GM21423 (cell line): ENCODE results near the gene TMCC1.
"Not testable (repeated sequence)": the region's sequence is repeated elsewhere in the genome, so short reads cannot be mapped to it uniquely, and the experiment has no call there.

ENCODE experiments used
- ATAC-seq: cut with Tn5 transposase; IDR thresholded peaks from one replicate; pipeline ENCODE4 v1.9.1; 2021; ENCODE audit warnings: mild to moderate bottlenecking, moderate library complexity; ENCODE audit not compliant: unreplicated experiment

TMCC1 gene

DNA sequence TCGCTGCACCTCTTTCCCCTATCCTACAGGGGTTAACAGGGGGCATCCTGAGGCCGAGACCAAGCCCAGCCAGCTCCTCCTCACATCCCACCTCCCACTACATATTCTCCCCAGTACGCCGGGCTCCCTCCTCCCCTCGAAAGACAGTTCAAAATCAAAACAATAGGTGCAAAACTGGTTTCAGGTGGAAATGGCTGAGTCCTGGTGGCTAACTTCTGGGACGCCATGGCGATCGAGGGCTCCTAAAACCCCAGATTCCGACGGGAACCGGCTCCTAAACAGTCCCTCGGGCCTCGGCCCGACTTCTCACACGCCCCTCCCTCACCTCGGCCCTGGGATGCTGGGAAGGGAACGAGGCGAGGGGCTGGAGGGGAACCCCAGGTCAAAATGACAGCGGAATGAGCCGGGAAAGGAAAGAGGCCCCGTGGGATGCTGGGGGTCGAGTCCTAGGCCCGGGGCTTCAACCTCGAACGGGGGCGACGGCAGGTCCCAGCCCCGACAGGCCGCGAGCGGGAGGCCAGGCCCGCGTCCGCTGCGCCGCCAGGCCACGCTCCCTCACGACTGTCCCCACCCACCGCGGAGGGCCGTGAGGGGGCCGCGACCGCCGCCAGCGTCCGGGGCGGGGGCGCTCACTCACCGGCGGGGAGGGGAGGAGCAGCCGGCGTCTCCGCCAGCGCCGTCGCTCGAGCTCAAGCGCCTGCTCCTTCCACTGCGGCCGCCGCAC is 492 bp downstream of the TMCC1 start:
- peak; percentile 58 for ATAC-seq

DNA sequence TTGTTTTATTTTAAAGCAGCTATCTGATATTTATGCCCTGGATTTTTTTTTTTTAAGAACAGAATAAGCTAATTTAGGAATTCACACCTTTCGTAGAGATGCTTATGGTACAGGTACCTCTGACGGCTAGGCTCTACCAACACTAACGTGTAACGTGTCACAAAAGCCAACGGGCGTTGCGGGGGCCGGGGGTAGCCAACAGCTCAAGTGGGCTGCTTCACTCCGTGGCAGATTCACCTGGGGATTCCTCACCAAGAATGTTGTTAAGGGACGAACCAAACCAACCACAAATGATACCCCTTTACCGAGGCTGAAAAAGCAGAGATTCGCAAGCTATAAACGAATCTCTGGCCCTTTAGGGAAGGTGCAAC is 1.0 kb downstream of the TMCC1 start:
- no peak for ATAC-seq

DNA sequence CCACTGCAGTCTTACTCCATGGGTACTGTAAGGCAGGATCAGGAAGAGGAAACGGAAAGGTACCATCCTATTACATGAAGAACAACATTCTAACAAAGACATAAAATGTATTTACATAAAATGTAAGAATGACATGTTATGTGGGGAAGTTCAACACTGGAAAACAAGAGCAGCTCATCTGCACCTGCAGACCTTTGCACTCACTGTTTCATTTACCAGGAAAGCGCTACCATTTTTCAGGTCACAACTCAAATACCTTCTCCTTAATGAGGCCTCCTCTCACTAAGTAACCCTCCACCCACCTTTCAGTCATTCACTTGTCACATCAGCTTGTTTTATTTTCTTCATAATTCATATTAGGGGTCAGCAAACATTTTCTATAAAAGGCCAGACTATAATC is 2.6 kb downstream of the TMCC1 start:
- ATAC-seq: no peak

DNA sequence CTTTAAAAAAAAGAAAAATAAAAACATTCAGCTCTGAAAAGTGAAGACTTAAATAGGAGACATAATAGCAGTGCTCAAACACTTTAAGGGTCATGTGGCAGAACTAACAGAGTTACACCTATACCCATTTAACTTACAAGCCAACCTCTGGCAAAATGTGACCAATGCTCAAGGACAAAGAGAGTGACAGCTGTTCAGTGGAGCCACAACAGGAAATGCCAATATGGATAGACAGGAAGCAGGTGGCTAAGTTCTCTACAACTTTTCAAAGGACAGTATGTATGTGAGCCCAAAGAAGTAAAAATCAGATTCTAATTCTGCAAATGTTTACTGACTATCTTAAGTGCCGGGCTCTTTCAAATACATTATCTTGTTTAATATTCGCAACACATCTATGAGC is 3.4 kb downstream of the TMCC1 start:
- ATAC-seq: peak; percentile 20

DNA sequence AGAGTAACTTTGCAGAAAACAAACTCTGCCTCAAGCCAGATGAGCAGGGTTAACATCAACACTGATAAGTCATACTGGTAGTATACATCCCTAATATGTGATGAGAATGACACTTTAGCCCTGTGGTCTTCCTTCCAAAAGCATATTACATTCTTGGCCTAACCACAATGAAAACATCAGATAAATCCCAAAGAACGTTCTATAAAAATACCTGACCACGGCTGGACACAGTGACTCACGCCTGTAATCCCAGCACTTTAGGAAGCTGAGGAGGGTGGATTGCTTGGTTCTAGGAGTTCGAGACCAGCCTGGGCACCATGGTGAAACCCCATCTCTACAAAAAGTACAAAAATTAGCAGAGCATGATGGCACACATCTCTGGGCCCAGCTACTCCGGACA is 4.7 kb downstream of the TMCC1 start:
- ATAC-seq: no peak

DNA sequence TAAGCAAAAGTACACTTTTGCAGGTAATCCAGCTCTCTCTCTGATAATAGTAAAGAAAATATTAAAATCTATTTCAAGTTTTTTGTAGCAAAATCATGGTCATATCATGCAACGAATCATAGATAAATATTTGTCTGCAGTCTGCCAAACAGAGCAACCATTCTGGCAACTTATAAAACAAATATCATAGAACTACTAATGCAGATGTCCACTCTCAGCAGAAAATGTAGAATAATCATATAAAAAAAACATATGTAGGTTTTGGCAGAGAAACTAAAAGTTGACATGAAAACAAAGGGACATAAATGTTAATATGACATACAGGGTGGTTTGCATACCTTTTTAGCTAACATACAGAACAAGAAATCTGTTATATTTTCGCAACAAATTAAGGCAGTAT is 12.2 kb downstream of the TMCC1 start:
- no peak for ATAC-seq

DNA sequence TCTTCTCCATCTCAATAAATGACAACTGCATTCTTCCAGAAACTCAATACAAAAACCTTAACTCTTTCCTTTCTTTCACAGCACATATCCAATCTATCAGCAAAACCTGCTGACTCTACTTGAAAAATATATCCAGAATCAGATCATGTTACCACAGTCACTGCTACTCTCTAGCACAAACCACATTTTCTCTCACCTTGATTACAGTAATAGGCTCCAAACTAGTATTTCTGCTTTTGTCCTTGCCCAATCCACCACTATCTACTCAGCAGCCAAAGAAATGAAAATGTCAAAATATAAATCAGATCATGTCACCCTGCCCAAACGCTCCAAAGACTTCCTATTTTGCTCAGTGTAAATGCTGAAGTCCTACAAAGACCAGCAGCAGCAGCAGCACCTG is 15.2 kb downstream of the TMCC1 start:
- no peak for ATAC-seq

DNA sequence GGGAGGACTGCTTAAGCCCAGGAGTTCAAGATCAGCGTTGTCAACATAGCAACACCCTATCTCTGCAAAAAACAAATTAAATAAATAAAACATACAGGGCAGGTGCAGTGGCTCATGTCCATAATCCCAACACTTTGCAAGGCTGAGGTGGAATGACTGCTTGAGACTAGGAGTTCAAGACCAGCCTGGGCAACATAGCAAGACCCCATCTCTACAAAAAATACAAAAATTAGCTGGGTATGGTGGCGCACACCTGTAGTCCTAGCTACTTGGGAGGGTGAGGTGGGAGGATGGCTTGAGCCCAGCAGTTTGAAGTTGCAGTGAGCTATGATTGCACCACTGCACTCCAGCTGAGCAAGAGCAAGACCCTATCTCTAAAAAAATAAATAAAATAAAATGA is 19.0 kb downstream of the TMCC1 start:
- ATAC-seq: not testable (repeated sequence)

DNA sequence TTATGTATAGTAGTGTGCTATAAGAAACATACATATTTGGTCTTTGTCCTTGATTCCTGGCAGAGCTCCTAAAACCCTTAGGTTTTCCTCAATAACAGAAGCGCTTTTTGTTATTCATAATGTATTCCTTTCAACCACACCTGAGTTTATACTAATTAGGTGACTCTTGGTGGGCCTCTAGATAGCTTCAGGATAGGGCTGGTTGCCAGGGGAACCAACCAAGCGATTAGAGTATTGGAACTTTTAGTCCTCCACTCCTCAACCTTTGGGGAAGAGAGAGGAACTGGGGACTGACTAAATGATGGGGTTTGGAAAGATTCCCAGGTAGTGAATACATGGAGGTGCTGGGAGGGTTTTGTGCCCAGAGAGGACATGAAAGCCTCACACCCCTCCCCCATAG is 24.6 kb downstream of the TMCC1 start:
- no peak for ATAC-seq

DNA sequence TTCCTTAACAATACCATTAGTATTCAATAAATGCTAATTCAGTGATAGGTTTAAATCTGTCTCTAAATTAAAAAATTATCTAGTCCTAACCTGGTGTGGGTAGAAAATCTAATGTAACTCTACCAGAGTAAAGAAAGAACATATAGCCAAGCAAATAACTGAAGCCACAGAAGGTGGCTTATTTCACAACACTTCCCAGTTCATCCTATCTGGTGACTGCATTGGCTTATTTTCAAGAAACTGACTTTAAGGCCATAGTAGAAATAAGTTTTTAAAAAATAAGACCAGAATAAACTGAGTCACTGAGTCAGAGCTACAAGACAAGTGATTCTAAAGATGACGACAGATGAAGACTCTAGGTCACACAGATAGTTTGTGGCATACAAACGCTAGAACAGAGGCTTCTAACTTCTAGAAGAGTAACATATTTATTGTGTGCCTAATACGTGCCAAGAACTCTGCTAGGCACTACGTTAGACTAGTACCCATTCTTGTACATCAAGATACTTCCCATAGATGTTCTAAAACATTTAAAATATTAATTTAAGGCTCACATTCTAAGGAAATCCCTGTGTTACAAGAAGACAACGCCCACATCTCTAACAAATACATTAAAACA is 25.9 kb downstream of the TMCC1 start:
- ATAC-seq: no peak

DNA sequence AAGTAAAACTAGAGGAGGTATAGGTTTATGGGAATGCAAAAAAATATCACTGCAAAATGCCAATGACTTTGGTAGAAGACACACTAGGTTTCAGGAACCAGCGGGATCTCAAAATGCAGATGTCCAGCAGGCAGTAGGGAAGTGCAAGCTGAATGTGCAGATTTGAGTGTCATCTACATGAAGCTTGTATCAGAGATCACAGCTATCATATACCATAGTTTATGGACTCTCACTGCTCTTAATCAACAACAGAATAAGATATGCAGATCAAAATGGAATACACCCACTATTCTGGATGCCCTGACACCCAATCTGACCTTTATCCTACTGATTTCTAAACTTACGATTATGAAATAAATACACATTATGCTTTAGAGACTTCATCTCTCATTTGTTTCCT is 27.7 kb downstream of the TMCC1 start:
- ATAC-seq: no peak

DNA sequence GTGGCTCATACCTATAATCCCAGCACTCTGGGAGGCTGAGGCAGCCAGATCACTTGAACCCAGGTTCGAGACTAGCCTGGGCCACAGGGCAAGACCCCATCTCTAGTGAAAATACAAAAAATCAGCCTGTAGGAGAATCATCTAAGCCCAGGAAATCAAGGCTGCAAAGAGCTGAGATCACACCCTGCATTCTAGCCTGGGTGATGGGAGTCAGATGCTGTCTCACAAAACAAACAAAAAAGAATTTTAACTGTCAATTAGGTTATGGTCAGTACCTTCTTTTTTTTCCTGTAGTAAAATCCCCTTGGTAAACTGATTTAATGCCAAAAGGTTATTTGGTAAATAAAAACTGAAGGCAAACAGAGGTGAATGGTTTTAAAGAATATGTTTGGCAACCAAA is 29.0 kb downstream of the TMCC1 start:
- no peak for ATAC-seq

DNA sequence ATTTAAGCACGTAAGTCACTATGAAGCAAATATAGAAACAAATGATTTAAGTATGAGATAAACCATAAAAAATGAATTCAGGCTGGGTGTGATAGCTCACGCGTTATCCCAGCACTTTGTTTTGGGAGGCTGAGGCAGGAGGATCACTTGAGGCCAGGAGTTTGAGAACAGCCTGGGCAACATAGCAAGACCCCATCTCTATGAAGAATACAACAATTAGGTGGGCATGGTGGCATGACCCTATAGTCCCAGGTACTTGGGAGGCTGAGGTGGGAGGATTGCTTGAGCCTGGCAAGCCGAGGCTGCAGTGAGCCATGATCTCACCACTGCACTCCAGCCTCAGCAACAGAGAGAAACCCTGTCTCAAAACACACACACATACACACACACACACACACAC is 34.2 kb downstream of the TMCC1 start:
- ATAC-seq: no peak

DNA sequence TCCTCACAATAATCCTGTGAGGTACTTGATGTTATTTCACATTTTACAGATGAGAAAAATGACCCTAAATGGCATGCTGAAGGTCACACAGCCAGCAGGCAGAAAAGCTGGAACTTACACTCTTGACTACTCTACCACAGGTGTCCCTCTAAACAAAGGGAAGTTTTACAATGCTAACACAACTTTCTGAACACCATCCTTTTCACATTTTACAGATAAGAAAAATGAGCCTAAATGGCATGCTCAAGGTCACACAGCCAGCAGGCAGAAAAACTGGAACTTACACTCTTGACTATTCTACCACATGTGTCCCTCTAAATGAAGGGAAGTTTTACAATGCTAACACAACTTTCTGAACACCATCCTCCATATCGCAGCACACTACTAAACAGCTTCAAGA is 35.6 kb downstream of the TMCC1 start:
- no peak for ATAC-seq

DNA sequence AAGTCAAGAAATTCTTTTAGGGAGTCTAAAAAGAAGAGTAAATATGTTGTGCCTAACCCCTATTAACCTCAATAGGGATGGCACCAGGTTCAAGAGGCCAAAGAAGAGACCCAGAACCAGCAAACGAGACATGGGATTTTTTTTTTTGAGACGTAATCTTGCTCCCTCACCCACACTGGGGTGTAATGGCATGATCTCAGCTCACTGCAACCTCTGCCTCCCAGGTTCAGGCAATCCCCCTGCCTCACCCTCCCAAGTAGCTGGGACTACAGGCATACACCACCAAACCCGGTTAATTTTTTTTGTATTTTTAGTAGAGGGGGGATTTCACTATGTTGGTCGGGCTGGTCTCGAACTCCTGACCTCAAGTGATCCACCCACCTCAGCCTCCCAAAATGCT is 36.7 kb downstream of the TMCC1 start:
- not testable (repeated sequence) for ATAC-seq

DNA sequence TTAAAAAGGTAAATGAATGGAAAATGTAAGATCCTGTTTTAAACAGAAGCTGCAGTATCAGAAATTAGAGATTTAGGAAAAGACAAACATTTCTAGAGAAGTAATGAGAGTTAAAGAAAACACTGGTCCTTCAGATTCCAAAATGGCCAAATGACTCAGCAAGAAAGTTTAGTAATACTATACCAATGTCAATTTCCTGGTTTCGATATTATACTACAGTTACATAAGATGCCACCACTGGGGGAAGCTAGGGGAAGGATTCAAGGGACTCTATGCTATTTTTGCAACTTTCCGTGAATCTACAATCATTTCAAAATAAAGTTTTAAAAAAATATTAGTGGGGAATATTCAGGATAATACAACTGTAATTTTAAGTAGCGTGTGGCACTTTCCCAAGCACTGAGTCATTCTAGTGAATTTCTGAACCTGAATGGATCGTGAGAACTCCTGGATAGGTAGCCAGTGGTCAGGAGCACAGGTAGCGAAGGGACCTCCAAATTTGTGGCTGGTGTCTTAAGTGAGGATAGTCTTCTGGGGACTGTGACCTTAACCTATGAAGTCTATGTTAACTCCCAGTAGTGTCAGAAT is 37.6 kb downstream of the TMCC1 start:
- ATAC-seq: no peak

DNA sequence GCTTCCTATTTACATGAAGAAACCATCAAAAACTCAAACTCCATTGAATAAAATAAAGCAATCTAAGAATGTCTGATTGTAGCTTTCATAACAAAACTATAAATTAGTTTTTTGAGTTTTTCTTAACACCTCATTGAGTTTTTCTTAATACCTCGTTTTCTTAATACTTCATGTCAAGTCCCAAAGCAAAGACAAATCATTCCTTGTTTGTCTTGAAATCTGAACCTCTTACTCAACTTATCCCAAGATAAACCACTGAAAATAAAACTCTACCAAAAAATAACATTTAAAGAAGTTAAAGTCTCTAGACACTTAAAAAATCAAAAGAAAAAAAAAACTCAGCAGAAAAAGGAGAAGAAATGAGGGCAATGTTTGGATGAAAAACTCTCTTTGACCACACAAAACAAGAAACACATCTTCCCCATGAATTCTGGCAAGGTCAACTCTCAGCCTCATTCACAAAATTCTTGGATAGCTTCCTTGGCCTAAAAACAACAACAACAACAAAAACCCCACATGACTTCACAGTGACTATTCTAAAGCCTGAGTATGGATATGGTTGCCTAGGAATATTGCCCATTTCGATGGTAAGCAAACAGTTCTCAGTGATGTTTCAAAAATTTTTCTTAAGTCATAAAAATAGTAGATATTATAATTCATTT is 38.2 kb downstream of the TMCC1 start:
- ATAC-seq: no peak

DNA sequence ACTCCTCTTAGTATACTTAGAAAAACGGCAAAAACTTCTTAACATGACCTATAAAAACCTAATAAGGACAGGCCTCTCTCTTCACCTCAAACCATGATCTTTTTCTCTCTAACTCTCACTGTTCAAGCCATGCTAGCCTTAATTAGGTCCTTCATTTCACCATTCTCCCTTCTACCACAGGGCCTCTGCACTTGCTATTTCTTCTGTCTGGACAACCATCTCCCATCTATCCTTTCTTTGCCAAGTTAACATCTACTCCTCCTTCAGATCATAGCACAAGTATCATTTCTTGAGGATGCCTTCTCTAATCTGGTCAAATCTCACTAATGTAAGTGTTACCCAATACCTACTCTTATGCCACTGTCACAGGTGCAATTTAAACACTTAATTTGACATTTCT is 39.1 kb downstream of the TMCC1 start:
- ATAC-seq: no peak

DNA sequence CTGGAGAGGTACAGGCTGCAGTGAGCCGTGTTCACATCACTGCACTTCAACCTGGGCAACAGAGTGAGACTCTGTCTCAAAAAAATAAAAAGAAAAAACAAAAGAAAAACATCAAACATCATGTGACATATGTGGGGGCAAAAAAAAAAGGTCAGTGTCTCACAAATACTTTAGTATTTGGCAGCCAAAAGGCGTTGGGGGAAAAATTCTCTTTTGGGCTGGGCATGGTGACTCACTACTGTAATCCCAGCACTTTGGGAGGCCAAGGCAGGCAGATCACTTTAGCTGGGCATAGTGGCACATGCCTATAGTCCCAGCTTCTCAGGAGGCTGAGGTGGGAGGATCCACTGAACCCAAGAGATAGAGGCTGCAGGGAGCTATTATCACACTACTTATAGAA is 47.6 kb downstream of the TMCC1 start:
- no peak for ATAC-seq

DNA sequence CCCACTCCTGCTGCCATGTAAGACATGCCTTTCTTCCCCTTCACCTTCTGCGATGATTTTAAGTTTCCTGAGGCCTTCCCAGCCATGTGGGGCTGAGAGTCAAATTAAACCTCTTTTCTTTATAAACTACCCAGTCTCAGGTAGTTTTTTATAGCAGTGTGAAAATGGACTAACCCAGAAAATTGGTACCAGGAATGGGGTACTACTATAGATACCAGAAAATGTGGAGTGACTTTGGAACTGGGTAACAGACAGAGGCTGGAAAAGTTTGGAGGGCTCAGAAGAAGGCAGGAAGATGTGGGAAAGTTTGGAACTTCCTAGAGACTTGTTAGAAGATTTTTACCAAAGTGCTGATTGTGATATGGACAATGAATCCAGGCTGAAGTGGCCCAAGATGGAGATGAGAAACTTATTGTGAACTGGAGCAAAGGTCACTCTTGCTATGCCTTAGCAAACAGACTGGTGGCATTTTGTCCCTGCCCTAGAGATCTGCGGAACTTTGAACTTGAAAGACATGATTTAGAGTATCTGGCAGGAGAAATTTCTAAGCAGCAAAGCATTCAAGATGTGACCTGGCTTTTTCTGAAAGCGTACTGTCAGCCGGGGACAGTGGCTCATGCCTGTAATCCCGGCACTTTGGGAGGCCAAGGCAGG is 52.7 kb downstream of the TMCC1 start:
- no peak for ATAC-seq

DNA sequence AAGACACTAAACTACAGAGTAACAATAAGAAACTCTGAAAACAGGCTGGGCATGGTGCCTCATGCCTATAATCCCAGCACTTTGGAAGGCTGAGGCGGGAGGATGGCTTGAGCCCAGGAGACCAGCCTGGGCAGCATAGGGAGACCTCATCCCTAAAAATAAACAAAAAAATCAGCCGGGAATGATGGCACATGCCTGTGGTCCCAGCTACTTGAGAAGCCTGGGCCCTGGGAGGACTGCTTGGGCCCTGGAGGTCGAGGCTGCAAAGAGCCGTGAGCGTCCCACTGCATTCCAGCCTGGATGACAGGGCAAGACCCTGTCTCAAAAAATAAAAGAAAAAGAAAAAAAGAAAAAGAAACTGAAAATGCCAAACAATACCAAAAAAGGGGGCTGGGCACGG is 55.4 kb downstream of the TMCC1 start:
- no peak for ATAC-seq
